ENCODE results near the gene RNF130.

Gene RNF130

DNA sequence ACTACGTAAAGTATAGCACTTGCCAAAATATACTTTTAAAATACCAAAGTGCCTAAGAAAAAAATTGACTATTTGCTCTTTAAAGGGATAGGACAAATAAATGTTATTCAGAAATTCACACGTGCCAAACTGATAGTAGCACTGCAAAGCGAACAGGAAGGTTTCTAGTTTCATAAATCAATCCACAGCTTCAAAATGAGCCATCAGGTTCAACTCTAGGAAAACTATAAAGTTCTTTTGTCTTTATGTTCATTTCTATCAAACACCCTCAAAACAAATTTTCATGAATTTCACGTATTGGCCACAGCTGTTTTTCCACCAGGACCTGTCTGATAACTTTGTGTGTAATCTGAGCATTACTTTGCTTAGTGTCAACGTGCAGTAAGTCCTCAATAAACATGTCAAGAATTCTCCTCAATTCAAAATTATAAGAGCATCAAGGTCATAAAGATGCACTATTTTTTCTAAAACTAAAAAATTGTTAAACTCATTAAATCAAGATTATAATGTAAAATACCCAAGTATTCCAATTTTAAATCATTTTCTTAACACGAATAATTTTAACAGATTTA, 3.0 kb downstream of the RNF130 start:
- Histone ChIP-seq H3K27ac (no peak overlapping the region), H3K27me3 (no peaks in the 10 kb centered on the region), H3K4me1 (peaks cover 0 to 22% (median 16%) of the 10 kb centered on the region in 4 donors), H3K4me3 (no peak overlapping the region), H3K36me3 (no peaks in the 10 kb centered on the region), H3K9me3 (no peaks in the 10 kb centered on the region)
- TF ChIP-seq, protein P1, sequence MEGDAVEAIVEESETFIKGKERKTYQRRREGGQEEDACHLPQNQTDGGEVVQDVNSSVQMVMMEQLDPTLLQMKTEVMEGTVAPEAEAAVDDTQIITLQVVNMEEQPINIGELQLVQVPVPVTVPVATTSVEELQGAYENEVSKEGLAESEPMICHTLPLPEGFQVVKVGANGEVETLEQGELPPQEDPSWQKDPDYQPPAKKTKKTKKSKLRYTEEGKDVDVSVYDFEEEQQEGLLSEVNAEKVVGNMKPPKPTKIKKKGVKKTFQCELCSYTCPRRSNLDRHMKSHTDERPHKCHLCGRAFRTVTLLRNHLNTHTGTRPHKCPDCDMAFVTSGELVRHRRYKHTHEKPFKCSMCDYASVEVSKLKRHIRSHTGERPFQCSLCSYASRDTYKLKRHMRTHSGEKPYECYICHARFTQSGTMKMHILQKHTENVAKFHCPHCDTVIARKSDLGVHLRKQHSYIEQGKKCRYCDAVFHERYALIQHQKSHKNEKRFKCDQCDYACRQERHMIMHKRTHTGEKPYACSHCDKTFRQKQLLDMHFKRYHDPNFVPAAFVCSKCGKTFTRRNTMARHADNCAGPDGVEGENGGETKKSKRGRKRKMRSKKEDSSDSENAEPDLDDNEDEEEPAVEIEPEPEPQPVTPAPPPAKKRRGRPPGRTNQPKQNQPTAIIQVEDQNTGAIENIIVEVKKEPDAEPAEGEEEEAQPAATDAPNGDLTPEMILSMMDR (IDR thresholded peaks at IDR 0.05): no peak
- intact Hi-C loops (cut with DNase I; ENCODE audit: low total_unique reads): no loop called here
- DNase-seq: no peak

DNA sequence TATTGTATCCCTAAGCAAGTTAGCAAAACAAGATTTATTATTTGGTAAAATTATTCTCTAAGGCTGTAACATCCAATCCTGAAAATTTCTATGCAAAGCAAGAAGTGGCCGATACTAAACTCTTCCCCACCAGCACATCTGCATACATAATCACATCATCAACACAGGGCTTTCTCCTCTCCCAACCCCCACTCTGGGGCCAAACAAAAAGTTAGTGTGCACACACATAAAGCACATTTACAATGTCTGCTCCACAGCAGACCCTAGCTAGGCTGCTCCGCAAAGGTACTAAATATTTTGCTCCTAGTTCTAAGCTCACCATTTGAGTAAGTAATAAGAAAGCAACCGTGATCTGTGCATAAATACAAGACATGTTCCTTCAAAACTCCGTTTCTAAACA, 3.6 kb downstream of the RNF130 start:
- H3K27ac ChIP-seq: no peak overlapping the region
- H3K36me3 ChIP-seq: no peaks in the 10 kb centered on the region
- H3K4me3 ChIP-seq: no peak overlapping the region
- no peak for DNase-seq
- peaks cover 0 to 22% (median 16%) of the 10 kb centered on the region in 4 donors for H3K4me1 ChIP-seq
- intact Hi-C loops (cut with DNase I; ENCODE audit: low total_unique reads): no loop called here
- H3K9me3 ChIP-seq: no peaks in the 10 kb centered on the region
- no peaks in the 10 kb centered on the region for H3K27me3 ChIP-seq
- TF ChIP-seq, protein P1 (IDR thresholded peaks at IDR 0.05): no peak

DNA sequence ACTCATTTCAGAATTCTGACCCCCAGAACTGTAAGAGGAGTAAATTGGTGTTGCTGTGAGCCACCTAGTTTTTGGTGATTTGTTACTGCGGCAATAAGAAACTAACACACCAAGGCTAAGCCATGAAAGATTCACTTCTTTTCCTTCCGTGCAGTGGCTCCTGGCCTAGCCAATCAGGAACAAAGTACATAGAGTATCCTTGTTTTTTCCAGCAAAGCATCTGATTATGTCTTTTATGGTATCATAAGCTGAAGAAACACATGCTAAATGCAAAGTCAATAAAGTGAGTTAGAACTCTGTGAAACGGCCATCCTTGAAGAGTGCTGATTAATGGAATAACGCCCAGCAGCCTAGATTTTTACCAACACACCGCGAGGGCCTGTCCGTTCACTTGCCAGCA, 11.4 kb downstream of the RNF130 start:
- no peaks in the 10 kb centered on the region for H3K36me3 ChIP-seq
- H3K4me1 ChIP-seq: peaks cover 0 to 11% (median 0%) of the 10 kb centered on the region in 4 donors
- H3K27ac ChIP-seq: no peak overlapping the region
- H3K9me3 ChIP-seq: no peaks in the 10 kb centered on the region
- intact Hi-C loops (cut with DNase I; ENCODE audit: low total_unique reads): no loop called here
- TF ChIP-seq, protein P1 (IDR thresholded peaks at IDR 0.05): no peak
- no peaks in the 10 kb centered on the region for H3K27me3 ChIP-seq
- no peak for DNase-seq
- no peak overlapping the region for H3K4me3 ChIP-seq

DNA sequence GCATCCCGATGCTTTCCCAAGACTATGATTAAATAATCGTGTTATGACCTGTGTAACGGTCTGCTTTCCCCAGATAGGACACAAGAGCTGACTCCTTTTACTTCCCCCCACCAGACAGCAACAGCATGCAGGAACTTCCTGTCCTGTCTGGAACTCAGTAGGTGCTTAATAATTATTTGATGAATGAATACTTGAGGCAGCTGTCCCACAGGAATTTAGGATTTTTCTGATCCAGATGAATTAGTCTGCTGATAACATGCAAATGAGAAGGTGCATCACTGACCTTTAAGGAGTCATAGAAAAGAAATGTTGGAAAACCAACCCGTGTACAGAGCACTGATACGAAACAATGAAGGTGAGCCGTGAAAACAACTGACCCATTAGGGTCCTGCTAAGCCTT, 12.2 kb downstream of the RNF130 start:
- TF ChIP-seq, protein P1 (IDR thresholded peaks at IDR 0.05): no peak

DNA sequence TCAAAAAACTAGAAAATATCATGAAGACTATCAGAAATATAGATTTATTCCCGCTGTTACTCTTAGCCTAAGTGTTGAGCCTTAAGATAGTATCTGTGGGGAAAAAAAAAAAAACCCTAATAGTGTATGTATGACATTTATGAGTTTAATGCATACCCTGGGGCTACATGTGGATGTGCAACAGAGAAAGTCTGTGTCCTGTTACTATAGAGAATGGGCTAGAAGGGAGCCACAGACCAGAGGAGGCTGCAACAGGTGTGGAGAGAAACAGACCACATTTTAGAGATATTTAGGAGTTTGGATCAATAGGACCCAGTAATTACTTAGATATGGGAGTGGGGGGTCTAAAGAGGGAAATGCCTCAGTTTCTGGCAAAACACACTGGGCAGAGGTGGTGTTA, 15.4 kb downstream of the RNF130 start:
- intact Hi-C loops (cut with DNase I; ENCODE audit: low total_unique reads): no loop called here
- H3K9me3 ChIP-seq: no peaks in the 10 kb centered on the region

More for the DNA sequence above, 12.2 kb downstream of the RNF130 start:
- H3K27ac ChIP-seq: no peak overlapping the region
- H3K27me3 ChIP-seq: no peaks in the 10 kb centered on the region
- DNase-seq: no peak
- intact Hi-C loops (cut with DNase I; ENCODE audit: low total_unique reads): no loop called here
- no peaks in the 10 kb centered on the region for H3K9me3 ChIP-seq
- H3K4me3 ChIP-seq: no peak overlapping the region
- H3K4me1 ChIP-seq: peaks cover 0 to 11% (median 0%) of the 10 kb centered on the region in 4 donors
- H3K36me3 ChIP-seq: no peaks in the 10 kb centered on the region

More for the DNA sequence above, 15.4 kb downstream of the RNF130 start:
- no peak overlapping the region for H3K4me3 ChIP-seq
- DNase-seq: no peak
- H3K27me3 ChIP-seq: no peaks in the 10 kb centered on the region
- no peak overlapping the region for H3K27ac ChIP-seq
- peaks cover 0 to 11% (median 0%) of the 10 kb centered on the region in 4 donors for H3K4me1 ChIP-seq
- TF ChIP-seq, protein P1 (IDR thresholded peaks at IDR 0.05): no peak
- H3K36me3 ChIP-seq: no peaks in the 10 kb centered on the region

All from tibial artery (tissue), 4 donors.